Measurements from ENCODE around the gene NCR2. TPM values are rescaled to one million over a fixed set of nuclear protein-coding genes. Genes with fewer than 3 reads are reported as not detected.
A peak's percentile ranks its signal among the peaks of the same experiment; 100 is the strongest.

NCR2 gene
- total RNA-seq, 1 donor from 2014 or later, result not detected

DNA sequence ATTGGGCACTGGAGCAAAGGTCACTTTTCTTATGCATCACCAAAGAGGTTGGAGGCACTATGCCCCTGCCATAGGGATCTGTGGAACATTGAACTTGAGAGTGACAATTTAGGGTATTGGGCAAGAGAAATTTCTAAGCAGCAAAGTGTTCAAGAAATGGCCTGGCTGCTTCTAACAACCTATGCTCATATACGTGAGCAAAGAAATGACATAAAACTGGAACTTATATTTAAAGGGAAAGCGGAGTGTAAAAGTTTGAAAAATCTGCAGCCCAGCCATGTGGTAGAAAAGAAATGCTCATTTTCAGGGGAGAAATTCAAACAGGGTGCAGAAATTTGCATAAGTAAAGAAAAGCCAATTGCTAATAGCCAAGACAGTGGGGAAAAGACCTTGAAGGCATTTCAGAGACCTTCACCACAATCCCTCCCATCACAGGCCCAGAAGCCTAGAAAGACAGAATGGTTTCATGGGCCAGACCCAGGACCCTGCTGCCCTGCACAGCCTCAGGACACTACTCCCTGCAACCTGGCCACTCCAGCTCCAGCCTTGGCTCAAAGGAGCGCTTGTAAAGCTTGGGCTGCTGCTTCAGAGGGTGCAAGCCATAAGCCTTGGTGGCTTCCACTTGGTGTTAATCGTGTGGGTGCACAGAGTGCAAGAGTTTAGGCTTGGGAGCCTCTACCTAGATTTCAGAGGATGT lies 24.4 kb downstream of the NCR2 start:
- no peak for DNase-seq

DNA sequence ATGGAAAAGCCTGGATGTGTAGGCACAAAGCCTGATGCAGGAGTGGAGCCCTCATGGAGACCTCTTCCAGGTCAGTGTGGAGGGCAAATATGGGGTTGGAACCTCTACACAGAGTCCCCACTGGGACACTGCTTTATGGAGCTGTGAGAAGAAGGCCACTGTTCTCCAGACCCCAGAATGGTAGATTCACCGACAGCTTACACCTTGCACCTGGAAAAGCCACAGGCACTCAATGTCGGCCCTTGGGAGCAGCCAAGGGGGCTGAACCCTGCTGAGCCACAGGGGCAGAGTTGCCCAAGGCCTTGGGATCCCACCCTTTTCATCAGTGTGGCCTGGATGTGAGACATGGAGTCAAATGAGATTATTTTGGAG lies 24.9 kb downstream of the NCR2 start:
- no peak for DNase-seq

DNA sequence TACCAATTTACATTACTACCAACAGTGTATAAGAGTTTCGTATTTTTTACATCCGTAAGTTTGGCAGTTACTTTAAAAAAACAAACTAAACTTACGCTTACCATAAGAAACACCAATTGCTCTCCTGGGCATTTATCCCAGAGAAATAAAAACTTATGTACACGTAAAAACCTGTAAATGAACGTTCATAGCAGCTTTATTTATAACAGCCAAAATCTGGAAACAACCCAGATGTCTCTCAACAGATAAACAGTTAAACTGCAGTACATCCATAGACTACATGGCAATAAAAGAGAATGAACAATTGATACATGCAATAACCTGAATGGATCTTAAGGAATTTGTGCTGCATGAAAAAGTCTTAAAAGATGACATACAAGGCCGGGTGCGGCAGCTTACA lies 30.7 kb downstream of the NCR2 start:
- DNase-seq, result no peak

DNA sequence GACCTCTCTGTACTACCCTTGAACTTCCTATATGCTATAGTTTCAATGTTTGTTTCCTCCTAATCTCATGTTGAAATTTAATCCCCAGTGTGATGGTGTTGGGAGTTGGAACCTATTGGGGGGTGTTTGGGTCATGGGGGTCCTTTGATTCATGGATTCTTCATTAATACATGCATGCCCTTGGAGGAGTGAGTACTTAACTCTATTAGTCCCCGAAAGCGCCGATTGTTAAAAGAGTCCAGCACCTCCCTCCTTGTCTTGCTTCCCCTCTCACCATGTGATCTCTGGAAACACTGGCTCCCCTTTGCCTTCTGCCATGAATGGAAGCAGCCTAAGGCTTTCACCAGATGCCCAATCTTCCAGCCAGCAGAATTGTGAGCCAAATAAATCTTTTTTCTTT lies 31.7 kb downstream of the NCR2 start:
- no peak for DNase-seq

DNA sequence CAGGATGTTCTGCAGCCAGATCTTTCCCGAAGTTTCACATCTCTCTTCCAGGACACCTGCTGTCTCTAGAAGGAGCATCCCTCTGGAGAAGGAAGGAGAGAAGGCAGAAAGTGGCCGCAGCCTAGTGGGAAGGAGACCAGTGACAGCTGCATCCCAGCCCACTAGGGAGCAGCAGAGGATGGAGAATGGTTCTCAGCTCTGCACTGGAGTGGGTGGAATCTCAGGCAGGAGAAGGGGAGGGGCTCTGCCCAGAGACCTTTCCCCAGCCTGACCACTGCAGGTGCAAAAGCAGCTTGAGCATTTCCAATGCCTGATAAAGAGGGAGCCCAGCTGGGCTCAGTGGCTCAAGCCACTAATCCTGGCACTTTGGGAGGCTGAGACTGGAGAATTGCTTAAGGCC lies 32.3 kb downstream of the NCR2 start:
- DNase-seq, result peak; percentile 73

DNA sequence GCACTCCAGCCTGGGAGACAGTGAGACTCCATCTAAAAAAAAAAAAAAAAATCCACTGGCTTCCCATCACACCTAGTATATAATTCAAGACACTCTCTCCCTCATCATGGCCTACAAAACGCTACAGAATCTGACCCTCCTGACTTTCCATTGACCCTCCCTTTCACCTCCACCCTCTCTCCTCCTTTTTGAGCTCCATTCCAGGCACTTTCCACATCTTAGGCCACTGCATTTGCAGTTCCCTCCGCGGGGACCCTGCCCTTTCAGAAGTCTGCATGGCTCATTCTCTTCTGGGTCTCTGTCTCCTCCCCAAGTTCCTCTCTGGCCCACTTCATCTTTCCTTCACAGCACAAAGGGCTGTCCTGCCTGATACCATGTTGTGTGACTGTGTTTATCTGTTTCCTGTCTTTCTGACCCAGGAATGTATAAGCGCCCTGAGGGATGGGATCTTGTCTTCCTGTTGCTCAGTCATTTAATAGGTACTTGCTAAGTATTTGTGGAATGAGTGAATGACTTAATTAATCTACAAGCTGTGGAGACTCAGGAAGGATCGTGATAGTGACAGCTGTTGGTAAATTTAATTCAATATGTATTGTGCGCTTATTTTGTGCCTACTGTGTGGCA lies 35.2 kb downstream of the NCR2 start:
- no peak for DNase-seq

DNA sequence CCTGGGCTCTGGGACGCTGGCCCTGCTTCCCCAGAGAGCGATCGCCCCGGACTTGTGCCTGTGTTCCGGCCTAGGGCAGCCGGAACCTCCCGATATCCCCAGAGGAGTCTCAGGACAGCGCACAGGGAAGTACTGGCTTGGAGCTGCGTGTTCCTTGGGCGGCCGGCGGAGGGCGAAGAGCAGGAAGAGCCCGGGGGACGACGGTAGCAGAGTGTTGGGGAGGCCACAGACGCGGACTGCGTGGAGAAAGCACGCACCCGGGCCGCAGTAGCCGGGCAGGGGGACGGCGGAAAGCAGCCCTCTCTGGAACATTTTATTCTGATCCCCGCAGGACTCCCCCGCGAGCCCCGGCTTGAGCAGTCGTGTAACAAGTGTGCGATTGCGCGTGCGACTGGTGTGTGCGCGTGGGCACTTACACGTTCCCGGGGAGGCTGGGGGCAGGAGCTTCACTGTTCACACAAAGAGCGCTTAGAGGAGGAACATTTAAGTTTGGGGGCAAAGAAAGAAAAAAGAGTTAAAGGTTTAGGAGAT lies 36.1 kb downstream of the NCR2 start:
- peak; percentile 57 for DNase-seq

DNA sequence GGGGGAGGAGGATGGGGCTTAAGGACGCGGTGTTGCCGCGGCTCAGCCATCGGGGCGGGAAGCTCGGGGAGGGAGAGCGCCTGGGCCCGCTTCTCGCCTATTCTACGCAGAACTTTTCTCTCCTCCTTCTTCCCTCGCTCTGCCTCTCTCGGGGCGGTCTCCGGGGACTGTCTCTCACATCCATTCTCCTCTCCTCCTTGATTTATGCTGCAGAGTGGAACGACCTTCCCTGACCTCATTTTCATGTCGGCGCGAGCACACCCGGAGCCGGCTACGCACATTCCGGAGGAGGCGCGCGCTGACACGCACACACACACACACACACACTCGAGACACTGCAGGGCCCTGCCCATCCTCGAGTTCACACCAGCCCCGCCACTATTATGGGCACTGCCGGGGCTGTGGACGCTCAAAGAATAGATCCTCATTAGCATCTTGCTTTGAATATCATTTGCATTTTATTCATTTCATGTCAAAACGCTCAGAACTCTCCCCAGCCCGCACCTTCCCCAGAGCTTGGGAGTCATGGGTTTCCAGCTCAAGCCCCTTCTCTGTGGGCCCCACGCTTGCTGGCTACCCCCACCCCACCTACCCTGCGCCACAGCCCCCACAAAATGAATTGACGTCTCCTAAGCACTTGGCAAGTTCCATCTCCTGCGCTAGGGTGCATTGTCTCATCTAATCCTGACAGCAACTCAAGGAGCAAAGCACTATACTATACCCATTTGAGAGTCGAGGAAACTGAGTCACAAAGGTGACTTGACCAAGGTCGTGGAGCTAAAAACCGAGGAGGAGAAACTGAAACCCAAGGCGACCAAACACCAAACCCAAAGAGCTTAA lies 36.8 kb downstream of the NCR2 start:
- peak; percentile 23 for DNase-seq

DNA sequence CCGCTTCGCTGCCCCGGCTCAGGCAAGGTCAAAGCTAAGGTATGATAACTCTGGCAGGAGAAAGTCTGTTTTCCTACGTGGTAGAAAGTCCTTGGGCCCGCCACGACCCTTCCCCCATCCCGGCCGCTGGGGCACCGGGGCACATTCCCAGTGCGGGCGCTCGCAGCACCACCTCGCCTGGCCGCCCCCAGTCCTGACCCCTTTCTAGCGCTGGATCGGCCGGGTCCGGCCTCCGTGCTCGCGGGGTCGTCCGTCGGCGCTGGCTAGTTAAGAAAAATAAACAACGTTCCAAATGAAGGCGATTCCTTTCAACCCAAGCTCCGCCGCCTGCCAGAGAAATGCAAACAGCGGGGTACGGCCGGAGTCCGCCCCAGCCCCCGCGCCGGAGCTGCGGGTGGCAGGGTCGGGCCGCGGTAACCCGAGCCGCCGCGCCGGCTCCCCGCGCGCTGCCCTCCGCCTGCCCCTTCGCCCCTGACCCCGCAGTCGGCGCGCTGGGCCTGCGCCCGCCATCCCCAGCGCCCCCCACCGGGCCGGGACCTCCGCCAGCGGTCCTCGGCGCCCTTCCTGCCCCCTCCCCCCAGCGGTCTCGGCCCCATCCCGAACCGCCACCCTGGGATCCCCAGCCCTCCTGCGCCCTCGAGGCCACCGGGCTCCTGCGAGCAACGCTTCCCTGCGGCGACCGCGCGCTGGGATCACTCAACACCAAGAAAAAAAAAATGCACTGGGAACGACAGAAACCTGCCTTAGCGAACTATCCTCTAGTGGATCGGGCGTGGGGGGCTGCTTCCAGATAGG lies 37.6 kb downstream of the NCR2 start:
- no peak for DNase-seq

DNA sequence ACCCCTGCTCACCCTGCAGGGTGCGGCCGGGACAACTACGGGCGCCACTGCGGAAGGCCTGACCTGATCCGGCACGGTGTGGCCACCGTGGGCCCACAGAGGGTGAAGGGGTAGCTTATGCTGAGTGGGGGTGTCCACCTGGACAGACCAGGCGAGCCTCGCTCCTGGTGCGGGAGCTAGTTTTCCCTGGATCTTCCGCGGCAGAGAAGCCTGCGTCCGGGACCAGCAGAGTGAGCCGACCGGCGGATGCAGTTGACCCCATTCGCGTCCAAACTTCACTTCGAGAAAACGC lies 38.2 kb downstream of the NCR2 start:
- DNase-seq, result no peak

DNA sequence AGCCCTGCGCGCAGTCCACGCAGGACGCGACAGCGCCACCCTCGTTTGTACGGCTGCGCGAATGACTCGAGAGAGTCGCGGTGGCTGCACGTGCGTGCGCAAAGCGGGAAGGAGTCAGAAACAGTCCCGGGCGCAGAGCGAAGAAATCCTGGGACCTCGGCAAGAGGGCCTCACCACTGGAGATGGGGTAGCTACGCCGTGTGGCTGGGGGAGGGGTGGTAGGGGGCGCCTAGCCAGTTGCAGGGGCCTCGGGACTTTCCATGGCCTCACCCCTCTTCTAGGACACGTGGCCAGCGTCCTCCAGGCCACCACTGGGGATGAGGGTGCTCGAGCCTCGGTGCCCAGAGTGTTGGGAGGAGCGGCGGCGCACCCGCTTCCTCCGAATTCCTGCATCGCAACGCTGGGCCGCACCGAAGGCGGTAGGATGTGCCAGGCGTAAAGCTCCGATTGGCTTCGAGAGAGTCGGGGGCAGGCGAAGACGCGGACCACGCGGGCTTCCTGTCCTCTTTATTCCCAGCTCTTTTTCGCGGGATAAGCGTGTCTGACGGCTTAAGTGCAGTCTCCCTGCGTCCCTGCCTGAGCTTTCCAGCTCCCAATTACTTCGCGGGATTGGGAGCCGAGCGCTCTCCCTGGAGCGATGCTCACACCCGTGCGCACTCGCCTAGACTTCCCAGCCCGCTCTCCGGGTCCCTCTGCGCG lies 38.7 kb downstream of the NCR2 start:
- DNase-seq, result no peak

DNA sequence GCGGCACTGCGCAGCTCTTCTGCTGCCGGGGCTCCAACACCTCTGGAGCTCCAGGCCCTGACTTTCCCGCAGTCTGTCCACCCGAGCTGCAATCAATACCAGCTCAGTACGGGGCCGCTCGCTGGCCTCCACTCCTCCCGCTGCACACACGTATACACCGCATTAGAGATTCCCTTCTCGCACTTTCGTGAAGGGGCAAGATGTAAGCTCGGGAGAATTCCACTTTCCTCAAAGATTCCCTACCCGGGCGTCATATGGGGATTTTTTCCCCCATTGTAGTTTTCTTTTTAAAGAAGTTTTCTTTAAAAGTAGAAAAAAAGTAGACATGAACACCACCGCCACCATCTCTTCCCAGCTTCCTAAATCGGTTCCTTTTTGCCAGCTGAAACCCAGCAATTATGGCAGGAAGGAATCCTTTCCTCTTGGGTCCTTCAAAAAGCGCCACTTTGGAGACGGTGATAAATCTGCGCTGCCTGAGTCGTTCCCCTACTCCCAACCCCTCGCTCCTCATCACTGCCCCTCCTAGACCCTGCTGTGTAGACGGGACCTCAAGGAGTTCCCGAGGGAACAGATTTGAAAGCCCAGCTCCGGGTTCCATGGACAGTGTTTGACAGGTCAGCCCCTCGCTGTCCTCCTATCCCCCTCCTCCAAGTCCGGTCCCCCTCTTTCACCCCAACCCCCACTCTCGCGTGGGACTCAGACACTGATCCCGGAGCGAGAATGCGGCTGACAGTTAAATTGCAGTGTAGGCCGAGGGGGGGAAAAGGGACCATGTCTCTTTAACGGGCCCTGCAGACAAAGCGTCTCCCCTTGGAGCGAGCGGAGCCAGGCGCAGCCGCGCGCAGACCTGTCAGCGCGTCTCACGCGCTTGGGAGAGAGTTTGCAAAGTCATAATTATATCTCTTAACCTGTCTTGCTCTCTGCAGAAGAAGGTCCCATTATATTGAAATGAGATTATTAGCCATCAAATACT lies 39.5 kb downstream of the NCR2 start:
- no peak for DNase-seq

DNA sequence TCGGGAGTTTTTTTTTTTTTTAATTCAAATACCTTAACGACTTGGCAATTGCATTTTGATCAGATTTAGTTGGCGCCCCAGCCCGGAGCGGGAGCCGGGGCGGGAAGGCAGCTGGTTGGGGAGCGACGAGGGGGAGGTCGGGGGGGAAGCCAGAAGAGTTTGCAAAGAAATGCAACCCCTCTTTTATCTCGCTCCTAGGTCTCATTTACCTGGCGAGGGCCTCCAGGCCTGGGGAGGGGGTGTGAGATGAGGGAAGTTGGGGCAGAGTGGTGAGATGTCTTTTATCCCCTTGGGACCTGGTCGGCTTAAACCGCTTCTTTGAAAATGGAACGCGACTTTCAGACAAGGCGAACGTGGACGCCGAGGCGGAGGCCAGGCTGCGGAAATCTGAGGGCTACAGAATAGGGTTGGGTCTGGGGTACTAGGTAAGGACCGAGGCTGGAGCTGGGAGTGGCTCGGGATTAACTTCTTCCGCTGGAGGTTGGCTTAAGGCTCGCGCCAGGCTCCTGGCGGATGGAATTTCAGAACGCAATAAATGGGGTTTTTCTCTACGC lies 40.3 kb downstream of the NCR2 start:
- DNase-seq, result no peak

DNA sequence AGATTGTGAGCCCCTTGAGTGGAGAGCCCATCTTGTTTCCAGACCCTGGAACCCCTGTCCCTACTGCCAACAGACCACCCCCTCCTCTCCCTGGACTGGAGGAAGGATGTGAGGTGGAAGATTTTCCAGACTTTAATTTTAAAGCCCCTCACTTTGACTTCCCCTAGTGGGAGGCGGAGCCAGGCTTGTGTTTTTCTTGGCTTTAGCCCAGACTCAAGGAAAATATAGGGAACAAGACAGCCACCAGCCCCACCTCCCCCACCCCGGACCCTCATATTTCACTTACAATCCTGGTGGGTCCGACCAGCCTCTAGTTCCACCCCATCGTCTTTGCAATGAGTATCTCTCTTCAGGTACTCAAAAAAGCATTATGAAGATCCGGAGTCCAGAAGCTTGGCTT lies 40.8 kb downstream of the NCR2 start:
- DNase-seq, result no peak

DNA sequence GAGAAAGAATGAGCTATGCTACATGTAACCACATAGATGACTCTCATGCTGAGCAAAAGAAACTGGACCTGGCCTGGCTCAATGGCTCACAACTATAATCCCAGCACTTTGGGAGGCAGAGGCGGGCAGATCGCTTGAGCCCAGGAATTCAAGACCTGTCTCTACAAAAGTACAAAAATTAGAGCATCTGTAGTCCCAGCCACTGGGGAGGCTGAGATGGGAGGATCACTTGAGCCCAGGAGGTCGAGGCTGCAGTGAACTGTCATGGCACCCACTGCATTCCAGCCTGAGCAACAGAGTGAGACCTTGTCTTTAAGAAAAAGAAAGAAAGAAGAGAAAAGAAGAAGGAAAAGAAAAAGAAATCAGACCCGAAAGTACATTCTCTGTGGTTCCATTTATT lies 41.7 kb downstream of the NCR2 start:
- DNase-seq, result no peak

DNA sequence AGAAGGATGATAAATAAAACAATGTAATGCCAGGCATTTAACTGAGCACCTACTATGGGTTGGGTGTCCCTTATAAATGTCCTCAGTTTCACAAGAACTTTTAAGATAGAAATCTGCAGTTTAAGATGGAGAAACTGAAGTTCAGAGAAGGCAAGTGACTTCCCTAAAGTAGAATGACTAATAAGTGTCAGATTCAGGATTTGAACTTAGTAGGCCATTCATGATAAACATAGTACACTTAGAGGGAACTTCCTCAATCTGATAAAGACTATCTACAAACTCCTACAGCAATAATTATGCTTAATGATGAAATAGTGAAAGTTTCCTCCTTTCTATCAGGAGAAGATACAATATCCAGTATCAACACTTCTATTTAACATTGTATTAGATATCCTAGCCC lies 43.9 kb downstream of the NCR2 start:
- DNase-seq, result no peak

DNA sequence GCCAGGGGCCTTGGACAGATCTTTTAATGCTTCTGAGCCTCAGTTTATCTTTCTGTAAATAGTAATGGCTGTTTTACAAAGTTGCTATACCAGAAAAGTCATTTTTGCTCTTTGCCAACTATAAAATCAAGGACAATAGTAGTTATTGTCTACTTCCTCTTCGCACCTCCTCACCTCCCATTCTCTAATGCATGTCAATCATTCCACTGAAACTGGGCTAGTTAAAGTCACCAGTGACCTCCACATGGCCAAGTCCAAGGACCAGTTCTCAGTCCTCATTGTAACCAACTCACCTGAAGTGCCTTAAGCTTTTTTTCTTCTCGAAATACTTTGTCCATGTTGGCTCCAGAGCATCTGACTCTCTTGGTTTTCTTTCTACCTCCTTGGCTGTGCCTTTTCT lies 51.2 kb downstream of the NCR2 start:
- no peak for DNase-seq

DNA sequence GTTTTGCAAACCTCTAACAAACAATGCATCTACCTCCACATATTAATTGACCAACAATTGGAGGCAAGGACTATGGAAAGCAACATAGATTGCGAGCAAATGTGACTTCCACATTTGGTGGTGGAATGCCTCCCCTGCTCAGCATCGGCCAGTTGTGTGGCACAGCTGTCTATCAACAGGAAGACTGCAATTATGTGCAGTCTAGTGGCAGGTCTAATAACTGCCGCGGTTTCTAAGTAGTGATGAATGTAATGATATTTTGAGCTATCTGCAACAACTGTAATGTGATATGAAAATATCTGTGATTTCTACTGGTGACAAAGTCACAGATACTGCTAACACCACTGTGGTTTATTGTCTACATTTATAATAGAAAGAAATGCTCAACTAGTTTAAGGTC lies 56.8 kb downstream of the NCR2 start:
- DNase-seq, result no peak

DNA sequence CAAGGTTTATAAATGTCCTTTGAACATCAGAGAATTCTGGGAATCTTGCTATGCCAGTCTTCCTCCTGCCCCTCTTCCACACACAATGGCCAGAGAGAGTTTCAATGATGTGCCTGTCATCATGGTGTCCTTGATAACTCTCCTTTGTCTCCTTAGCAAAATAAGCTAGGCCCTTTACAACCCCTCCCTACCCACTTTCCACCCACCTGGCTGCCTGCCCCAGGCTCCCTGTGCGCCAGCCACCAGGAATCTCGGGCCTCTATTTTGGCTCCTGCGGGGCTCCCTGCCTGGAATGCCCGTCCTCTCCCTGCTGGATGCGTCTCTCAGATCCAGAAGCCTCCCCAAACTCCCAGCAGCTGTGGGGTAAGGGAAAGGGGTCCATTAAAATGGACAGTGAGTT lies 60.9 kb downstream of the NCR2 start:
- no peak for DNase-seq

DNA sequence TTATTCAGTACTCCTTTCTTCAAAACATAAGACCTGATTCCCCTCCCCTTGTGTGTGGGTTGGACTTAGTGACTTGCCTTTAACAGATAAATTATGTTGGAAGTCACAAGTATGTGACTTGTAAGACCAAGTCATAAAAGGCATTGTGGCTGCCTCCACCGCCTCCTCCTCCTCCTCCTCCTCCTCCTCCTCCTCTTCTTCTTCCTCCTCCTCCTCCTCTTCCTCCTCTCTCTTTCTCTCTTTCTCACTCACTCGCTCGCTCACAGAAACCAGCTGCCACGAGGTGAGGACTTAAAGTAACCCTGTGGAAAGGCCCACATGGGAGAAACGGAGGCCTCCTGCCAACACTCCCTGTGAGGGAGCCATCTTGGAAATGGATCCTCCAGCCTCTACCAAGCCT lies 64.0 kb downstream of the NCR2 start:
- no peak for DNase-seq
